Spleen (tissue), 11 donors: ENCODE measurements around the gene TMED9. TPM values are rescaled to one million over a fixed set of nuclear protein-coding genes. Genes with fewer than 3 reads are reported as not detected.

Experiments used
- DNase-seq: peaks from one replicate; pipeline ENCODE4 v3.0.0-alpha.2; 2020
- H3K27ac ChIP-seq, 8 donors: fragments of 200-600 bp; sonication (generic) in 7 of 8; 1 replicate in 4 of 8; 2 replicates in 4 of 8; pipeline versions ENCODE4 v1.5.0 to v1.8.0; 2016 to 2021; ENCODE audit warnings: inconsistent platforms in 4 of 8, mild to moderate bottlenecking in 4 of 8, moderate library complexity in 1 of 8
- H3K27me3 ChIP-seq, 7 donors: fragments of 200-600 bp; sonication (generic) in 6 of 7; replicated peaks in 1 of 7; 1 replicate in 4 of 7; 2 replicates in 3 of 7; pipeline versions ENCODE4 v1.5.0 to v1.8.0; 2016 to 2021; ENCODE audit warnings: inconsistent platforms in 3 of 7, mild to moderate bottlenecking in 1 of 7
- H3K36me3 ChIP-seq, 6 donors: fragments of 200-600 bp; sonication (generic) in 5 of 6; 1 replicate in 4 of 6; 2 replicates in 2 of 6; pipeline versions ENCODE4 v1.5.0 to v1.8.0; 2016 to 2021; ENCODE audit warnings: inconsistent platforms in 2 of 6
- H3K4me1 ChIP-seq, 6 donors: fragments of 200-600 bp; sonication (generic) in 5 of 6; 1 replicate in 3 of 6; 2 replicates in 3 of 6; pipeline versions ENCODE4 v1.5.0 to v1.8.0; 2016 to 2021; ENCODE audit warnings: inconsistent platforms in 3 of 6
- H3K4me3 ChIP-seq, 8 donors: fragments of 200-600 bp; sonication (generic) in 7 of 8; 1 replicate in 4 of 8; 2 replicates in 4 of 8; pipeline versions ENCODE4 v1.5.0 to v1.8.0; 2016 to 2021; ENCODE audit warnings: inconsistent platforms in 4 of 8, mild to moderate bottlenecking in 4 of 8, moderate library complexity in 2 of 8
- H3K9me3 ChIP-seq, 8 donors: fragments of 200-600 bp; sonication (generic) in 7 of 8; 1 replicate in 4 of 8; 2 replicates in 4 of 8; pipeline versions ENCODE4 v1.5.0 to v1.8.0; 2016 to 2021; ENCODE audit warnings: inconsistent platforms in 4 of 8
- POLR2A ChIP-seq, 3 donors: fragments of 450-650 bp; IDR thresholded peaks; one replicate each; pipeline ENCODE4 v1.5.1; 2017; ENCODE audit warnings: antibody characterized with exemption in 3 of 3, mild to moderate bottlenecking in 1 of 3
- POLR2AphosphoS5 ChIP-seq, 3 donors: sonication (generic); formaldehyde crosslinking; IDR thresholded peaks; one replicate each; pipeline ENCODE4 v1.5.1; 2017; ENCODE audit warnings: antibody characterized with exemption in 3 of 3
- WGBS, 5 donors: extraction: QIAGEN DNeasy Blood & Tissue Kit in 3 of 5; methylation state at CpG; one replicate each; pipeline versions ENCODE4 v1.1.5 to v1.1.7; 2013 to 2018; 5-methylcytosine and 5-hydroxymethylcytosine counted together
- intact Hi-C: fragments of 100-400 bp; cut with DNase I; formaldehyde crosslinking; loops from one replicate; pipeline ENCODE4 v1.15.0; 2023; ENCODE audit warnings: low total_unique reads
- polyA plus RNA-seq, 3 donors: library from polyadenylated mRNA; stranded (reverse); fragments of 200-250 nt; gene quantifications; one replicate each; pipeline ENCODE4 v1.2.1, GENCODE V29; 2013
- total RNA-seq, 7 donors: library from RNA; depleted of rRNA in 3 of 7; stranded (reverse); fragments of >200 nt in 3 of 7; fragmentation: NEBNext Ultra II Directional in 4 of 7; extraction: Animal tissue kit (Norgen Biotek cat#: 25700) in 4 of 7; gene quantifications; one replicate each; pipeline versions ENCODE4 v1.1.0 to v1.2.1, GENCODE V29; 2016 to 2021
- TF ChIP-seq, protein P1 (sequence below), 11 experiments: fragments of 200-600 bp in 7 of 11; fragments of 450-650 bp in 4 of 11; sonication (generic) in 4 of 11; IDR thresholded peaks in 8 of 11; conservative IDR thresholded peaks in 3 of 11; 1 replicate in 7 of 11; 2 replicates in 4 of 11; pipeline versions ENCODE4 v1.4.0 to v1.8.0; 2016 to 2021; ENCODE audit warnings: antibody characterized with exemption in 11 of 11, inconsistent platforms in 4 of 11, mild to moderate bottlenecking in 1 of 11
- donor health status: healthy with polysubstance abuse.
- donor health status: DM: no; HTN: no; CAD: no; lungs with moderate emphysema.
- donor health status: DM: no; HTN: no; CAD: no.
- donor health status: Bipolar disorder and iron deficiency.
- donor health status: healthy.
- donor health status: DM: no; HTN: no; CAD: no.
- donor health status: DM: yes; HTN: yes; CAD: no.

TMED9 gene
- total and polyA plus RNA-seq, 10 donors: 52.6 to 126 (median 98.2) TPM

DNA sequence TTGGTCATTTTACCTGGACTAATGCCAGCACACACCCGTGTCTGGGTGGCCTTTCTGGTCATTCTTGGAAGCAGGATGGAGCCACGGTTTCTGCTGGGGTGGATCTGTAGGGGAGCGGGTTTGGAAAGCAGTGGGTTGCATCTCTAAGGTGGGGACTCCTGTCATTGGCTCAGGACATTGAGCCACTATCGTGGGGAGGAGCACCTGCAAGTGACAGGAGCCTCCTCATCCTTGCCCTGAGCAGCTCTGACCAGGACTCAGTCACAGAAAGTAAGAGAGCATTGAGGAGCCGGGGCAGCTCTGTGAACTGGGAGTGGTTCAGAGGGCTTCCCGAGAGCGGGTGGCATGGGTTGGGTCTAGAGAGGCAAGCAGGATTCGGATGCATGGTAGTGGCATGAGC, 11.6 kb downstream of the TMED9 start:
- WGBS, 5 donors: 83 to 92% (median 86%) methylated on average over 7 to 8 of the region's 8 CpGs
- Histone ChIP-seq H3K9me3 (no peaks in the 10 kb centered on the region), H3K27me3 (no peaks in the 10 kb centered on the region), H3K4me1 (peaks cover 9 to 55% (median 36%) of the 10 kb centered on the region in 6 donors), H3K27ac (no peak overlapping the region), H3K36me3 (peaks cover 0 to 38% (median 6%) of the 10 kb centered on the region in 6 donors), H3K4me3 (no peak overlapping the region)
- TF ChIP-seq, protein P1, sequence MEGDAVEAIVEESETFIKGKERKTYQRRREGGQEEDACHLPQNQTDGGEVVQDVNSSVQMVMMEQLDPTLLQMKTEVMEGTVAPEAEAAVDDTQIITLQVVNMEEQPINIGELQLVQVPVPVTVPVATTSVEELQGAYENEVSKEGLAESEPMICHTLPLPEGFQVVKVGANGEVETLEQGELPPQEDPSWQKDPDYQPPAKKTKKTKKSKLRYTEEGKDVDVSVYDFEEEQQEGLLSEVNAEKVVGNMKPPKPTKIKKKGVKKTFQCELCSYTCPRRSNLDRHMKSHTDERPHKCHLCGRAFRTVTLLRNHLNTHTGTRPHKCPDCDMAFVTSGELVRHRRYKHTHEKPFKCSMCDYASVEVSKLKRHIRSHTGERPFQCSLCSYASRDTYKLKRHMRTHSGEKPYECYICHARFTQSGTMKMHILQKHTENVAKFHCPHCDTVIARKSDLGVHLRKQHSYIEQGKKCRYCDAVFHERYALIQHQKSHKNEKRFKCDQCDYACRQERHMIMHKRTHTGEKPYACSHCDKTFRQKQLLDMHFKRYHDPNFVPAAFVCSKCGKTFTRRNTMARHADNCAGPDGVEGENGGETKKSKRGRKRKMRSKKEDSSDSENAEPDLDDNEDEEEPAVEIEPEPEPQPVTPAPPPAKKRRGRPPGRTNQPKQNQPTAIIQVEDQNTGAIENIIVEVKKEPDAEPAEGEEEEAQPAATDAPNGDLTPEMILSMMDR (IDR thresholded peaks at IDR 0.05 in 8 of 11, conservative IDR thresholded peaks at IDR 0.05 in 3 of 11): no peak
- no peak for TF ChIP-seq POLR2AphosphoS5 (IDR thresholded peaks at IDR 0.05)
- TF ChIP-seq POLR2A (IDR thresholded peaks at IDR 0.05): no peak
- intact Hi-C loops: loop anchor here (10.0 kb wide), 1 partner anchor 461 kb away; no protein-coding TSS in a partner anchor
- DNase-seq: no peak

DNA sequence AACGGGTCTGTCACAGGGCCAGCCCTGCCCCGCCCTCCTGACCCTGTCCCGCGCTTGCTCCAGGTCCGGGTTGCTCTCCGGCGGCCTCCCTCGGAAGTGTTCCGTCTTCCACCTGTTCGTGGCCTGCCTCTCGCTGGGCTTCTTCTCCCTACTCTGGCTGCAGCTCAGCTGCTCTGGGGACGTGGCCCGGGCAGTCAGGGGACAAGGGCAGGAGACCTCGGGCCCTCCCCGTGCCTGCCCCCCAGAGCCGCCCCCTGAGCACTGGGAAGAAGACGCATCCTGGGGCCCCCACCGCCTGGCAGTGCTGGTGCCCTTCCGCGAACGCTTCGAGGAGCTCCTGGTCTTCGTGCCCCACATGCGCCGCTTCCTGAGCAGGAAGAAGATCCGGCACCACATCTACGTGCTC, 12.1 kb downstream of the TMED9 start:
- peaks cover 9 to 52% (median 32%) of the 10 kb centered on the region in 6 donors for H3K4me1 ChIP-seq
- no peak overlapping the region for H3K4me3 ChIP-seq
- peaks cover 0 to 41% (median 7%) of the 10 kb centered on the region in 6 donors for H3K36me3 ChIP-seq
- TF ChIP-seq POLR2AphosphoS5 (IDR thresholded peaks at IDR 0.05) (peak in 2 of 3 donors; percentile 13 to 37), POLR2A (IDR thresholded peaks at IDR 0.05) (no peak)
- TF ChIP-seq, protein P1 (IDR thresholded peaks at IDR 0.05 in 8 of 11, conservative IDR thresholded peaks at IDR 0.05 in 3 of 11): no peak
- intact Hi-C loops: loop anchor here (10.0 kb wide), 1 partner anchor 461 kb away; no protein-coding TSS in a partner anchor
- no peak overlapping the region for H3K27ac ChIP-seq
- H3K27me3 ChIP-seq: no peaks in the 10 kb centered on the region
- no peaks in the 10 kb centered on the region for H3K9me3 ChIP-seq
- 91 to 97% (median 93%) methylated on average over 16 to 27 of the region's 27 CpGs for WGBS, 5 donors
- no peak for DNase-seq

DNA sequence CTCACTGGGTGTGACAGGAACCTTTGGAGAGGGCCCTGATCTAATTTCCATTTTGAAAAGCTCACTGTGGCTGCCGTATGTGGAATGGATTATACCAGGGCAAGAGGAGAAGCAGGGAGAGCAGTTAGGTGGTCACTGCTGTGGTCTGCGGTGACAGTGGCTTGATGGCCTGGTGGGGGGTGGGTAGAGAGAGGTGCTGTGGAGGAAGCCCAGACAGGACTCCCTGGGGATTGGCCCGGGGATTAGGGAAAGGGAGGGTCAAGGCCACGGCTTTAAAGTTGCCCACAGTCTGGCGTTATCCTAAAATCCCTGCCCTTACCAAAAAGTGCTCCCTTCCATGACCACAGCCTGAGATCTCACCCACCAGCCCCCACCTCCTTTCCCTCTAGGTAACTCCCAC, 12.7 kb downstream of the TMED9 start:
- H3K36me3 ChIP-seq: peaks cover 0 to 47% (median 9%) of the 10 kb centered on the region in 6 donors
- 66 to 87% (median 84%) methylated on average over 5 of the region's 5 CpGs for WGBS, 5 donors
- peaks cover 9 to 52% (median 31%) of the 10 kb centered on the region in 6 donors for H3K4me1 ChIP-seq
- no peaks in the 10 kb centered on the region for H3K27me3 ChIP-seq
- no peaks in the 10 kb centered on the region for H3K9me3 ChIP-seq
- TF ChIP-seq POLR2A (IDR thresholded peaks at IDR 0.05): no peak
- no peak for TF ChIP-seq POLR2AphosphoS5 (IDR thresholded peaks at IDR 0.05)
- TF ChIP-seq, protein P1 (IDR thresholded peaks at IDR 0.05 in 8 of 11, conservative IDR thresholded peaks at IDR 0.05 in 3 of 11): no peak
- DNase-seq: no peak
- H3K27ac ChIP-seq: no peak overlapping the region
- H3K4me3 ChIP-seq: no peak overlapping the region
- intact Hi-C loops: loop anchor here (10.0 kb wide), 1 partner anchor 460 kb away; no protein-coding TSS in a partner anchor

DNA sequence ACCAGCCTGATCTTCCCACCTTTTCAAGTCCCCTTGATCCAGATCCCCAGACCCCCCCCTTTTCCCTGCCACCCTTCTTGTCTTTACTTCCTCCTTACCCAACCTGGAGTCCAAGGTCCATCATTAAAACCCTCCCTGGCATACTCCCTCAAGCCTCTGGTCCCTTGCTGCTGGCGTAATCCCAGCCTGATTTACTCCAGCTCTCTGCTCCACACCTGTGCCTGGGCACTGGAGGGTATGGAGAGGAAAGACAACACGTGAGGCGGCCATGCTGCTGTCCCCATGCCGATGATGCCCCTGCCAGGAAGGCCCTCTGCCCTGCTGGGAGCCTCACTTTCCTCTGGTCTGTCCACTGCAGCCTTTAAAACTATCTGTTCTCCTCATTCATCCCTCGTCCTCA, 13.1 kb downstream of the TMED9 start:
- DNase-seq: no peak
- H3K9me3 ChIP-seq: no peaks in the 10 kb centered on the region
- WGBS, 5 donors: 90 to 100% (median 92%) methylated on average over 5 of the region's 5 CpGs
- intact Hi-C loops: loop anchor here (10.0 kb wide), 1 partner anchor 460 kb away; no protein-coding TSS in a partner anchor
- H3K36me3 ChIP-seq: peaks cover 0 to 50% (median 9%) of the 10 kb centered on the region in 6 donors
- H3K27me3 ChIP-seq: no peaks in the 10 kb centered on the region
- TF ChIP-seq POLR2A (IDR thresholded peaks at IDR 0.05) (no peak), POLR2AphosphoS5 (IDR thresholded peaks at IDR 0.05) (no peak)
- TF ChIP-seq, protein P1 (IDR thresholded peaks at IDR 0.05 in 8 of 11, conservative IDR thresholded peaks at IDR 0.05 in 3 of 11): no peak
- H3K27ac ChIP-seq: no peak overlapping the region
- no peak overlapping the region for H3K4me3 ChIP-seq
- H3K4me1 ChIP-seq: peaks cover 9 to 53% (median 31%) of the 10 kb centered on the region in 6 donors
